Measurements from ENCODE around the gene ITM2B.
"Not testable (repeated sequence)": the region's sequence is repeated elsewhere in the genome, so short reads cannot be mapped to it uniquely, and the experiment has no call there.

The ITM2B gene

DNA sequence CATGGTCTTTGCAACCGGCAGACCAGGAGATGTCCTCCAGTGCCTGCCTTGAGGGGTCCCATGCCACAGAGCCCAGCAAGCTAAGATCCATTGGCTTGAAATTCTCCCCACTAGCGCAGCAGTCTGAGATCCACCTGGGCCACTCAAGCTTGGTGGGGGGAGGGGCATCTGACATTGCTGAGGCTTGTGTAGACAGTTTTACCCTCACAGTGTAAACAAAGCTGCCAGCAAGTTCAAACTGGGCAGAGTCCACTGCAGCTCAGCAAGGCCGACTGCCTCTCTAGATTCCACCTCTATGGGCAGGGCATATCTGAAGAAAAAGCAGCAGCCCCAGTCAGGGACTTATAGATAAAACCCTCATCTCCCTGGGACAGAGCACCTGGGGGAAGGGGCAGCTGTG lies 32.0 kb upstream of the ITM2B start:
- no peak for DNase-seq (ENCODE audit: low read depth)
- no peak overlapping the region for H3K4me3 ChIP-seq (ENCODE audit: low read depth, low read length)
- TF ChIP-seq, protein P1, sequence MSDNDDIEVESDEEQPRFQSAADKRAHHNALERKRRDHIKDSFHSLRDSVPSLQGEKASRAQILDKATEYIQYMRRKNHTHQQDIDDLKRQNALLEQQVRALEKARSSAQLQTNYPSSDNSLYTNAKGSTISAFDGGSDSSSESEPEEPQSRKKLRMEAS (IDR thresholded peaks at IDR 0.05; ENCODE audit: low read depth, low read length): no peak
- TF ChIP-seq MYC (IDR thresholded peaks at IDR 0.05; ENCODE audit: low read depth, low read length): no peak
- no peak for TF ChIP-seq POLR2A (IDR thresholded peaks at IDR 0.05; ENCODE audit: extremely low read depth, insufficient read length)
- TF ChIP-seq, protein P2, sequence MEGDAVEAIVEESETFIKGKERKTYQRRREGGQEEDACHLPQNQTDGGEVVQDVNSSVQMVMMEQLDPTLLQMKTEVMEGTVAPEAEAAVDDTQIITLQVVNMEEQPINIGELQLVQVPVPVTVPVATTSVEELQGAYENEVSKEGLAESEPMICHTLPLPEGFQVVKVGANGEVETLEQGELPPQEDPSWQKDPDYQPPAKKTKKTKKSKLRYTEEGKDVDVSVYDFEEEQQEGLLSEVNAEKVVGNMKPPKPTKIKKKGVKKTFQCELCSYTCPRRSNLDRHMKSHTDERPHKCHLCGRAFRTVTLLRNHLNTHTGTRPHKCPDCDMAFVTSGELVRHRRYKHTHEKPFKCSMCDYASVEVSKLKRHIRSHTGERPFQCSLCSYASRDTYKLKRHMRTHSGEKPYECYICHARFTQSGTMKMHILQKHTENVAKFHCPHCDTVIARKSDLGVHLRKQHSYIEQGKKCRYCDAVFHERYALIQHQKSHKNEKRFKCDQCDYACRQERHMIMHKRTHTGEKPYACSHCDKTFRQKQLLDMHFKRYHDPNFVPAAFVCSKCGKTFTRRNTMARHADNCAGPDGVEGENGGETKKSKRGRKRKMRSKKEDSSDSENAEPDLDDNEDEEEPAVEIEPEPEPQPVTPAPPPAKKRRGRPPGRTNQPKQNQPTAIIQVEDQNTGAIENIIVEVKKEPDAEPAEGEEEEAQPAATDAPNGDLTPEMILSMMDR (IDR thresholded peaks at IDR 0.05; ENCODE audit: low read depth, low read length): no peak

DNA sequence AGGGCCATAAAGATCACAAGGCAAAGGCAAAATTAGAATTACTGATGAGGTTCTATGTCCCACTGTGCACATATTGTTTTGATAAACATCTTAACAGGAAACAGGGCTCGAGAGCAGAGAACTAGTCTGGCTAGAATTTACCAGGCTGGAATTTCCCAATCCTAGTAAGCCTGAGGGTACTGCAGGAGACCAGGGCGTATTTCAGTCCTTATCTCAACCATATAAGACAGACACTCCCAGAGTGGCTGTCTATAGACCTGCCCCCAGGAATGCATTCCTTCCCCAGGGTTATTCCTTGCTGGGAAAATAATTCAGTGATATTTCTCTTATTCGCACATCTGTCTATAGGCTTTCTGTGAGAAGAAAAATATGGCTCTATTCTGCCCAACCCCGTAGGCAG lies 25.8 kb upstream of the ITM2B start:
- H3K4me3 ChIP-seq (ENCODE audit: low read depth, low read length); DNase-seq (ENCODE audit: low read depth): not testable (repeated sequence)

DNA sequence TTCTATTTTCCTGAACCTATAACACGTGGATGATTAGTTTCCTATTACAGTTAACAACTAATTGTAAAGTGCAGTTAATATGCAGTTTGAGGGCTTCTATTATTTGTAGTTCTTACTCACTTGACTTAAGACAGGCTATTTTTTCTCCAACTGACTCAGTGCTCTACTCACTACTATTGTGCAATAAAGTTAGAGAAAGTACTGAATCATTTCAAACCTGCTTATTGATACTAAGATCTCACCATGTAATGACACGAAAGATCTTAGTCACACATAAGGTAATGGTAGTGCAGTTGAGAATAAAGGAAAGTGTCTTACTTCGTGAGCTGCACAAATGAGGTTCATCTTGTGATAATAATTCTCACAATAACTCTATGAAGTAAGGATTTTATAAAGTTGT lies 22.8 kb upstream of the ITM2B start:
- no peak overlapping the region for H3K4me3 ChIP-seq (ENCODE audit: low read depth, low read length)
- DNase-seq (ENCODE audit: low read depth): peak; percentile 80
- no peak for TF ChIP-seq POLR2A (IDR thresholded peaks at IDR 0.05; ENCODE audit: extremely low read depth, insufficient read length)
- TF ChIP-seq, protein P1 (IDR thresholded peaks at IDR 0.05; ENCODE audit: low read depth, low read length): no peak

DNA sequence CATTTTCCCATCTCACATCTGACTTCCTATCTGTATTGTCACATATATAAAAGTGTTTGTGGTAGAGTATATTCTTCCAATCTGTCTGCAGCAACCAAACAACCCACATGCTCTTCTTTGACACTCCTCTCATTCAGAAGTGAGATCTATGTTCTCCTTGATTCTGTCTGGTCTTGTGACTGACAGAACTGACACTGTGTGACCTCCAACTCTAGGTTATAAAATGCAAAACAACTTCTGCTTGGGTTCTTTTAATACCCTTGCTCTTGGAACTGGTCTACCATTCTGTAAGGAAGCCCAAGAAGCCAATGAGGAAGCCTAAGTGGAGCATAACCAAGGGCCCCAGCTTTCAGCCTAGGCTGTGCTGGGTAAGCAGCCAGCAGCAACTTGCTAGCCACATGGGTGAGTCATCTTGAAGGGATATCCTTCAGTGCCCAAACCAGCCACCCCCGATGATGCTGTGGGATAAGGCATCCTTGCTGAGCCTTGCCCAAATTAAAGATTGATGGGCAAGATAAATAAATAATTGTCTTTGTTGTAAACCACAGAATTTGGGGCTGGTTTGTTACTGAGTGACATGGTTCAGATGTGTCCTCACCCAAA lies 18.4 kb upstream of the ITM2B start:
- H3K4me3 ChIP-seq (ENCODE audit: low read depth, low read length): no peak overlapping the region
- DNase-seq (ENCODE audit: low read depth): peak; percentile 79
- TF ChIP-seq, protein P2 (IDR thresholded peaks at IDR 0.05; ENCODE audit: low read depth, low read length): no peak
- no peak; the same call in 1 of the 2 replicates for TF ChIP-seq MYC (IDR thresholded peaks at IDR 0.05; ENCODE audit: low read depth, low read length)
- TF ChIP-seq, protein P1 (IDR thresholded peaks at IDR 0.05; ENCODE audit: low read depth, low read length): no peak
- no peak for TF ChIP-seq POLR2A (IDR thresholded peaks at IDR 0.05; ENCODE audit: extremely low read depth, insufficient read length)

DNA sequence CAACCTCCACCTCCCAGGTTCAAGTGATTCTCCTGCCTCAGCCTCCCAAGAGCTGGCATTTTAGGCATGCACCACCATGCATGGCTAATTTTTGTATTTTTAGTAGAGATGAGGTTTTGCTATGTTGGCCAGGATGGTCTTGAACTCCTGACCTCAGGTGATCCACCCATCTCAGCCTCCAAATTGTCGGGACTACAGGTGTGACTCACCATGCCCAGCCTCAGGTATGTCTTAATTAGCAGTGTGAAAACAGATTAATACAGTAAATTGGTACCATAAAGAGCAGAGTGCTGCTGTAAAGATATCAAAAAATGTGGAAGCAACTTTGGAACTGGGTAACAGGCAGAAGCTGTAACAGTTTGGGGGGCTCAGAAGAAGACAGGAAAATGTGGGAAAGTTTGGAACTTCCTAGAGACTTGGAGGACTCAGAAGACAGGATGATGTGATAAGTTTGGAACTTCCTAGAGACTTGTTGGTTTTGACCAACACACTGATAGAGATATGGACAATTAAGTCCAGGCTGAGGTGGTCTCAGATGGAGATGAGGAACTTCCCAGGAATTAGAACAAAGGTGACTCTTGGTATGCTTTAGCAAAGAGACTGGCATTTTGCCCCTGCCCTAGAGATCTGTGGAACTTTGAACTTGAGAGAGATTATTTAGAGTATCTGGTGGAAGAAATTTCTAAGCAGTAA lies 17.3 kb upstream of the ITM2B start:
- not testable (repeated sequence) for DNase-seq (ENCODE audit: low read depth); H3K4me3 ChIP-seq (ENCODE audit: low read depth, low read length)

DNA sequence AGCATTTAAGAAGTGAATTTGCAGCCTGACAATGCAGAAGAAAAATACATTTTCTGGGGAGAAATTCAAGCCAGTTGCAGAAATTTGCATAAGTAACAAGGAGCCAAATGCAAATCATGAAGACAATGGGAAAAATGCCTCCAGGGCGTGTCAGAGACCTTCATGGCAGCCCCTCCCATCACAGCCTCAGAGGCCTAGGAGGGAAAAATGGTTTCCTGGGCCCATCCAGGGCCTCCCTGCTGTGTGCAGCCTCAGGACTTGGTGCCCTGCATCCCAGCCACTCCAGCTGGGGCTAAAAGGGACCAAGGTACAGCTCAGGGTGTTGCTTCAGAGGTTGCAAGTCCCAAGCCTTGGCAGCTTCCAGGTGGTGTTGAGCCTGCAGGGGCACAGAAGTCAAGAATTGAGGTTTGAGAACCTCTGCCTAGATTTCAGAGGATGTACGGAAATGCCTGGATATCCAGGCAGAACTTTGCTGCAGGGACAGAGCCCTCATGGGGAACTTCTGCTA lies 16.7 kb upstream of the ITM2B start:
- no peak for DNase-seq (ENCODE audit: low read depth)
- H3K4me3 ChIP-seq (ENCODE audit: low read depth, low read length): no peak overlapping the region
- TF ChIP-seq MYC (IDR thresholded peaks at IDR 0.05; ENCODE audit: low read depth, low read length): no peak
- TF ChIP-seq POLR2A (IDR thresholded peaks at IDR 0.05; ENCODE audit: extremely low read depth, insufficient read length): no peak
- TF ChIP-seq, protein P2 (IDR thresholded peaks at IDR 0.05; ENCODE audit: low read depth, low read length): no peak
- TF ChIP-seq, protein P1 (IDR thresholded peaks at IDR 0.05; ENCODE audit: low read depth, low read length): no peak

DNA sequence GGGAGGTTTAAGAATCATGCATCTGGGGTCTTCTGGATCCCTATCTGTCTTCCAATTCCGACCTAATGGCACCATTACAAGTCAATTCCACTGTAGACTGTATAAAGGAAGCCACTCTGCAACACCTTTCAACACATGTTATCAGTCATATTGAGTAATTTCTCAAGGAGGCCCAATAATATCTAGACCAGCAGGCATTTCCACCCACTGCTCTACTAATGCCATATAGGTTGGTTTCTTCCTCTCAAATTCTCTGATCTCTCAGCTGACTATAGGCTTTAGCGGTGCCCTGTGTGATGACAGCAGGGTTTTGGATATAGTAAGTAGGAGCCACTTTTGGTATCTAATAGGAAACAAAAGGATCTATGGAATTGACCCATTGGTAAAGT lies 12.4 kb upstream of the ITM2B start:
- no peak overlapping the region for H3K4me3 ChIP-seq (ENCODE audit: low read depth, low read length)
- no peak for DNase-seq (ENCODE audit: low read depth)
- no peak for TF ChIP-seq MYC (IDR thresholded peaks at IDR 0.05; ENCODE audit: low read depth, low read length)

Measured in NB4 (cell line).